Measurements from ENCODE around the gene TRAPPC12. TPM values are rescaled to one million over a fixed set of nuclear protein-coding genes. Genes with fewer than 3 reads are reported as not detected.

TRAPPC12 gene
- total RNA-seq, 4 donors from 2014 or later: 28.4 to 64.7 (median 55.9) TPM

DNA sequence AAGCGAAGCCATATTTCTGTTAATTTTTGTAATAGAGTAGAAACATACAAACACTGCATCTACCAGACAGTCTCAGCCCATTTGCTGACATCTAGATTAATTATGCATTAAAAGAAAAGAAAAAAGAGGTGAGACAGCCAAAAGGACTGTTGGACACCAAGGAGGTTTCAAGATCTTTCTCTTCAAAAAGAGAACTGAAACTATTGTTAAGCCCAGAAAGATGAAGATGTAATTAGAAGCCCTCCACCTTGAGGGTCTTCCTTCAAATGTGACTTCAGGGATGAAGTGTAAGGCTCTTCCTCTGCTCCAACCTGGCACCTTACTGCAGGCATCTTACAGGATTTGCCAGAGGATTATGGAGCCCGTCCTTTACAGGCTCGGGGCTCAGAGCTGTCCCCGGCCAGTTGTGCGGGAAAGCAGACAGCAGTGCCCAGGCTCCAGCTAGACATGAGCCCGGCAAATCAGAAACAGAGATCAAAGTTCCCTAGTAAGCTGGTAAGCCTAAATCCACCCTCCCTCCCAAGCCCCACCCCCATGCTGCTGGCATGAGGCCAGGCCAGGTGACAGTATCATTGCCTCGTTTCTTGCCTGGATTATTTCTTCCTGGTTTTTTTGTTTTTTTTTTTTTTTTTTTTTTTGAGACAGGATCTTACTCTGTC is 101.0 kb downstream of the TRAPPC12 start:
- 47 to 57% methylated on average over 5 to 7 of the region's 7 CpGs for WGBS, 2 donors
- intact Hi-C loops (cut with DNase I): no loop called here
- TF ChIP-seq, protein P1, sequence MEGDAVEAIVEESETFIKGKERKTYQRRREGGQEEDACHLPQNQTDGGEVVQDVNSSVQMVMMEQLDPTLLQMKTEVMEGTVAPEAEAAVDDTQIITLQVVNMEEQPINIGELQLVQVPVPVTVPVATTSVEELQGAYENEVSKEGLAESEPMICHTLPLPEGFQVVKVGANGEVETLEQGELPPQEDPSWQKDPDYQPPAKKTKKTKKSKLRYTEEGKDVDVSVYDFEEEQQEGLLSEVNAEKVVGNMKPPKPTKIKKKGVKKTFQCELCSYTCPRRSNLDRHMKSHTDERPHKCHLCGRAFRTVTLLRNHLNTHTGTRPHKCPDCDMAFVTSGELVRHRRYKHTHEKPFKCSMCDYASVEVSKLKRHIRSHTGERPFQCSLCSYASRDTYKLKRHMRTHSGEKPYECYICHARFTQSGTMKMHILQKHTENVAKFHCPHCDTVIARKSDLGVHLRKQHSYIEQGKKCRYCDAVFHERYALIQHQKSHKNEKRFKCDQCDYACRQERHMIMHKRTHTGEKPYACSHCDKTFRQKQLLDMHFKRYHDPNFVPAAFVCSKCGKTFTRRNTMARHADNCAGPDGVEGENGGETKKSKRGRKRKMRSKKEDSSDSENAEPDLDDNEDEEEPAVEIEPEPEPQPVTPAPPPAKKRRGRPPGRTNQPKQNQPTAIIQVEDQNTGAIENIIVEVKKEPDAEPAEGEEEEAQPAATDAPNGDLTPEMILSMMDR (IDR thresholded peaks at IDR 0.05): no peak
- TF ChIP-seq POLR2A (IDR thresholded peaks at IDR 0.05): no peak
- no peak overlapping the region for H3K4me3 ChIP-seq
- no peaks in the 10 kb centered on the region for H3K9me3 ChIP-seq
- DNase-seq: no peak
- peaks cover 13 to 75% (median 18%) of the 10 kb centered on the region in 3 donors for H3K36me3 ChIP-seq
- H3K27me3 ChIP-seq: no peaks in the 10 kb centered on the region
- H3K4me1 ChIP-seq: peaks cover 0 to 10% (median 0%) of the 10 kb centered on the region in 3 donors
- no peak overlapping the region for H3K27ac ChIP-seq

GRCh38 chr2:3481011-3481400 is 101.5 kb downstream of the TRAPPC12 start:
- no peak for DNase-seq
- intact Hi-C loops (cut with DNase I): no loop called here
- Histone ChIP-seq H3K27ac (no peak overlapping the region), H3K4me1 (peaks cover 0 to 10% (median 0%) of the 10 kb centered on the region in 3 donors), H3K36me3 (peaks cover 13 to 75% (median 18%) of the 10 kb centered on the region in 3 donors), H3K4me3 (no peak overlapping the region), H3K9me3 (no peaks in the 10 kb centered on the region), H3K27me3 (no peaks in the 10 kb centered on the region)
- TF ChIP-seq POLR2A (IDR thresholded peaks at IDR 0.05): no peak
- TF ChIP-seq, protein P1 (IDR thresholded peaks at IDR 0.05): no peak
- WGBS, 2 donors: 83 to 87% methylated on average over 5 of the region's 5 CpGs

DNA sequence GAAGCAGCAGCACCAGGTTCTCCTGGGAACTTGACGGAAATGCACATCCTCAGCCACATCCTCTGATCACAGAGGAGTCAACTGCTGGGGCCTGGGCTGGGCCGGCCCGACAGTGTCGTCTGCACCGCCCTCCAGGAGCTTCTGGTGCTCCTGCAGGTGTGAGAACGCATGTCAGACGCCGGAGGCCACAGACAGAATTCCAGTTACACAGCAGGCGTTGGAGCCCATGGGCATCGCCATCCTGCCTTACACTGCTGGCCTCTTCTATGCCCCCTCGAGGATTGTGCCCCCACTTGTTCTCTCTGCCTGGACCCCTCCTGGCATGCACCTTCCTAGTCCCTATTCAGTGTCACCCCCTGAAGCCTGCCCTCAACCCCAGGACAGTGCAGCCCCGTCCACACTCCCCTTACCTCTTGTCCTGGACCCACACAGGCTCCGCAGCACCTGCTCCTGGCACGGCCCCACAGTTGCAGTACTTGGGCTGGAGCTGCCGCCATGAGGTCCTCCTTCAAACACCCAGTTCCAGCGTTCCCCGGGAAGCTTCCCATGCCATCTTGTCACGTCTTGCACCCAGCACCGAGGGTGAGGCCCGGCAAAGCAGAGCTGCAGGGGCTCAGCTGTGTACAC is 102.4 kb downstream of the TRAPPC12 start:
- no peak for DNase-seq
- Histone ChIP-seq H3K4me3 (no peak overlapping the region), H3K9me3 (no peaks in the 10 kb centered on the region), H3K27ac (no peak overlapping the region), H3K4me1 (peaks cover 0 to 10% (median 0%) of the 10 kb centered on the region in 3 donors), H3K36me3 (peaks cover 13 to 71% (median 18%) of the 10 kb centered on the region in 3 donors), H3K27me3 (no peaks in the 10 kb centered on the region)
- TF ChIP-seq POLR2A (IDR thresholded peaks at IDR 0.05): no peak
- 91 to 95% methylated on average over 10 to 13 of the region's 20 CpGs for WGBS, 2 donors
- intact Hi-C loops (cut with DNase I): no loop called here

DNA sequence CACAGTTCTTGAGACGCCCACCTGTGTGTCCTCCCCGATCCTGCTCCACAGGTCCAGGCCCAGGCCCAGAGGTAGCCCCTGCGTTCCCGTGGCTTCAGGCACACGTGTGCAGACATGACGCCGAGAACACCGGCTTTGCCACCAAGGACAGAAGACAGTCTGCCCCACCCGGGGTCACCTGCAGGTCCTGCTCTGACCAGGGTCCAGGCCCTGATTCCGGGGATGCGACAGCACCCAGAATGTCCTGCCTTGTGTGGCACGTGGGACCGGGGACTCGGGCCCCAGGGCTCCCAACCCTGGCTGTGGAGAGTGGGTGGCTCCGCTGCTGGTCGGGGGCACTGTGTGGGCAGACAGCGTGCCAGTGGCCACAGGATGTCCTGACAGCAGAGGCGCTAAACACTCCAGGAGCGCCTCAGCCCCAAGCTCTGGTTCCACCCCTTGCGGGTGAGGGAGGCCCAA is 102.9 kb downstream of the TRAPPC12 start:
- intact Hi-C loops (cut with DNase I): no loop called here
- peaks cover 0 to 10% (median 0%) of the 10 kb centered on the region in 3 donors for H3K4me1 ChIP-seq
- no peaks in the 10 kb centered on the region for H3K27me3 ChIP-seq
- no peak overlapping the region for H3K4me3 ChIP-seq
- H3K9me3 ChIP-seq: no peaks in the 10 kb centered on the region
- TF ChIP-seq, protein P1 (IDR thresholded peaks at IDR 0.05): no peak
- TF ChIP-seq POLR2A (IDR thresholded peaks at IDR 0.05): no peak
- H3K27ac ChIP-seq: no peak overlapping the region
- DNase-seq: no peak
- 90% methylated on average over 2 of the region's 20 CpGs; no CpG with 5 or more reads in 1 of the 2 donors for WGBS, 2 donors
- peaks cover 13 to 69% (median 18%) of the 10 kb centered on the region in 3 donors for H3K36me3 ChIP-seq

GRCh38 chr2:3483227-3483985 is 103.9 kb downstream of the TRAPPC12 start:
- Histone ChIP-seq H3K4me3 (peak overlapping the region in 1 of 4 donors; percentile 6), H3K4me1 (peaks cover 0 to 17% (median 0%) of the 10 kb centered on the region in 3 donors), H3K9me3 (no peaks in the 10 kb centered on the region), H3K27me3 (no peaks in the 10 kb centered on the region), H3K36me3 (peaks cover 13 to 58% (median 16%) of the 10 kb centered on the region in 3 donors), H3K27ac (no peak overlapping the region)
- TF ChIP-seq POLR2A (IDR thresholded peaks at IDR 0.05): no peak
- TF ChIP-seq, protein P1 (IDR thresholded peaks at IDR 0.05): no peak
- DNase-seq: no peak
- WGBS, 2 donors: 71 to 77% methylated on average over 7 to 17 of the region's 30 CpGs
- intact Hi-C loops (cut with DNase I): no loop called here

Measured in esophagus squamous epithelium (tissue), 5 donors.